Uterus (tissue), 2 donors: ENCODE data around the gene INTS1.

Experiments
- POLR2A ChIP-seq, 2 donors: fragments of 450-650 bp; IDR thresholded peaks; one replicate each; pipeline ENCODE4 v1.6.1; 2016; ENCODE audit warnings: antibody characterized with exemption in 2 of 2, mild to moderate bottlenecking in 1 of 2, moderate library complexity in 1 of 2
- TF ChIP-seq, protein P1 (sequence below), 4 experiments: fragments of 200-600 bp in 2 of 4; fragments of 450-650 bp in 2 of 4; sonication (generic) in 2 of 4; IDR thresholded peaks; one replicate each; pipeline ENCODE4 v1.5.1; 2016 to 2019; ENCODE audit warnings: antibody characterized with exemption in 4 of 4, mild to moderate bottlenecking in 2 of 4, moderate library complexity in 1 of 4

DNA sequence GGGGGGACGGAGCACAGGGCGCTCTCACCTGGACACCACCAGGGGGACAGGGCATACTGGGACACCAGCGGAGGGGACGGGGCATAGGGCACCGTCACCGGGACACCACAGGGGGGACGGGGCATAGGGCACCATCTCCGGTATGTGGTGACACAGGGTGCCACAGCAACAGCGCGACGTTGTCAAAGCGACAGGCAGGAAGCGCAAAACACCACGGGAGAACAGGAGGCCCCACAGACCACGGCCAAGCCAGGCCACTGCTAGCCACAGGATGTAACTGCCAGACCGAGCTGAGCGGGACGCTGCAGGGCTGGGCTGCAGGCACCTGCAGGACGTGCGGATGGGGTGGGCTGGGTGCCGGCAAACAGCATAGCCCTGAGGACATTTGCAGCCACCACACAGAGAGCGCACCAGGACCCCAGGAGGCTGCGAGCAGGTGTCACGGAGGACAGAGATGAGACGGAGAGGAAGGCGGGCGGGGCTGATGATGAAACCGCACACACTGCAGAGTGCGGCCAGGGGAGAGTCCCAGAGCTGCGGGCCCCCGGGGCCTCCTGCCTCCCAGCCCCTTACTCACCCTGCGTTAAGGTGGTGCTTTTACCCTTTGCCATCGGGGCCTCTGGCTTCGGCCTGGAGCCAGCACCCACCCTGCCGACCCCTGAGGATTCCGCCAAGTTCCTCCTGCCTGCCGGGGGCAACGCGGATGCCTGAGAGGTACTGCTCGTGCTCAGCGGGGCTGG, 62.4 kb downstream of the INTS1 start:
- TF ChIP-seq POLR2A (IDR thresholded peaks at IDR 0.05): no peak
- TF ChIP-seq, protein P1, sequence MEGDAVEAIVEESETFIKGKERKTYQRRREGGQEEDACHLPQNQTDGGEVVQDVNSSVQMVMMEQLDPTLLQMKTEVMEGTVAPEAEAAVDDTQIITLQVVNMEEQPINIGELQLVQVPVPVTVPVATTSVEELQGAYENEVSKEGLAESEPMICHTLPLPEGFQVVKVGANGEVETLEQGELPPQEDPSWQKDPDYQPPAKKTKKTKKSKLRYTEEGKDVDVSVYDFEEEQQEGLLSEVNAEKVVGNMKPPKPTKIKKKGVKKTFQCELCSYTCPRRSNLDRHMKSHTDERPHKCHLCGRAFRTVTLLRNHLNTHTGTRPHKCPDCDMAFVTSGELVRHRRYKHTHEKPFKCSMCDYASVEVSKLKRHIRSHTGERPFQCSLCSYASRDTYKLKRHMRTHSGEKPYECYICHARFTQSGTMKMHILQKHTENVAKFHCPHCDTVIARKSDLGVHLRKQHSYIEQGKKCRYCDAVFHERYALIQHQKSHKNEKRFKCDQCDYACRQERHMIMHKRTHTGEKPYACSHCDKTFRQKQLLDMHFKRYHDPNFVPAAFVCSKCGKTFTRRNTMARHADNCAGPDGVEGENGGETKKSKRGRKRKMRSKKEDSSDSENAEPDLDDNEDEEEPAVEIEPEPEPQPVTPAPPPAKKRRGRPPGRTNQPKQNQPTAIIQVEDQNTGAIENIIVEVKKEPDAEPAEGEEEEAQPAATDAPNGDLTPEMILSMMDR (IDR thresholded peaks at IDR 0.05): no peak
